KG1 (cell line): ENCODE results near the gene LGI1.

Experiments used
- DNase-seq: peaks from one replicate; lab custom pipeline; 2025; lab: John Stamatoyannopoulos, UW

The LGI1 gene

GRCh38 chr10:93755443-93756116 lies 2.2 kb upstream of the LGI1 start:
- no peak for DNase-seq

GRCh38 chr10:93756118-93756517 lies 1.6 kb upstream of the LGI1 start:
- DNase-seq: no peak

GRCh38 chr10:93757136-93757535 lies 600 bp upstream of the LGI1 start:
- no peak for DNase-seq

- no peak for DNase-seq
Measured at GRCh38 chr10:93758508-93758885, 761 bp downstream of the LGI1 start.

- no peak for DNase-seq
Measured at GRCh38 chr10:93758891-93759410, 1.2 kb downstream of the LGI1 start.

GRCh38 chr10:93760490-93760889 lies 2.8 kb downstream of the LGI1 start:
- no peak for DNase-seq

- DNase-seq: no peak
Measured at GRCh38 chr10:93762979-93763391, 5.2 kb downstream of the LGI1 start.

- DNase-seq: no peak
Measured at GRCh38 chr10:93766918-93767317, 9.2 kb downstream of the LGI1 start.

- DNase-seq: no peak
Measured at GRCh38 chr10:93767724-93768399, 10.1 kb downstream of the LGI1 start.

- no peak for DNase-seq
Measured at GRCh38 chr10:93768892-93769291, 11.2 kb downstream of the LGI1 start.

- DNase-seq: no peak
Measured at GRCh38 chr10:93771354-93771753, 13.6 kb downstream of the LGI1 start.

GRCh38 chr10:93773120-93773519 lies 15.4 kb downstream of the LGI1 start:
- DNase-seq: no peak

- no peak for DNase-seq
Measured at GRCh38 chr10:93773705-93774104, 16.0 kb downstream of the LGI1 start.

GRCh38 chr10:93775356-93775755 lies 17.6 kb downstream of the LGI1 start:
- no peak for DNase-seq

GRCh38 chr10:93777092-93777491 lies 19.4 kb downstream of the LGI1 start:
- DNase-seq: no peak

GRCh38 chr10:93784059-93784458 lies 26.3 kb downstream of the LGI1 start:
- no peak for DNase-seq

GRCh38 chr10:93788413-93789208 lies 30.9 kb downstream of the LGI1 start:
- no peak for DNase-seq

- no peak for DNase-seq
Measured at GRCh38 chr10:93790439-93790838, 32.7 kb downstream of the LGI1 start.

GRCh38 chr10:93796167-93796566 lies 38.4 kb downstream of the LGI1 start:
- no peak for DNase-seq

GRCh38 chr10:93797825-93798224 lies 40.1 kb downstream of the LGI1 start:
- no peak for DNase-seq

- no peak for DNase-seq
Measured at GRCh38 chr10:93799155-93799708, 41.5 kb downstream of the LGI1 start.

GRCh38 chr10:93804200-93804599 lies 46.5 kb downstream of the LGI1 start:
- no peak for DNase-seq

- no peak for DNase-seq
Measured at GRCh38 chr10:93806903-93807302, 49.2 kb downstream of the LGI1 start.
